Tibial nerve (tissue), 4 donors: ENCODE results near the gene UBL5.

Experiments
- CTCF ChIP-seq, 5 experiments: fragments of 200-600 bp in 3 of 5; fragments of 450-650 bp in 2 of 5; sonication (generic) in 3 of 5; IDR thresholded peaks; one replicate each; pipeline ENCODE4 v1.5.1; 2016 to 2019; ENCODE audit warnings: antibody characterized with exemption in 5 of 5, mild to moderate bottlenecking in 3 of 5, moderate library complexity in 2 of 5
- EP300 ChIP-seq, 2 donors: sonication (generic); formaldehyde crosslinking; IDR thresholded peaks; one replicate each; pipeline ENCODE4 v1.6.1; 2017; ENCODE audit warnings: antibody characterized with exemption in 2 of 2, mild to moderate bottlenecking in 1 of 2
- POLR2A ChIP-seq, 2 donors: fragments of 450-650 bp; IDR thresholded peaks; one replicate each; pipeline ENCODE4 v1.6.1; 2017; ENCODE audit warnings: antibody characterized with exemption in 2 of 2, mild to moderate bottlenecking in 2 of 2, moderate library complexity in 2 of 2

GRCh38 chr19:9877780-9878510 lies 50.2 kb downstream of the UBL5 start:
- TF ChIP-seq CTCF (IDR thresholded peaks at IDR 0.05) (no peak), POLR2A (IDR thresholded peaks at IDR 0.05) (no peak), EP300 (IDR thresholded peaks at IDR 0.05) (no peak)
